Lung (tissue), 12 donors: Measurements from ENCODE around the gene VPS11. TPM values are rescaled to one million over a fixed set of nuclear protein-coding genes. Genes with fewer than 3 reads are reported as not detected.
A peak's percentile ranks its signal among the peaks of the same experiment; 100 is the strongest.

ENCODE experiments used
- ATAC-seq: fragments of 200-7000 bp; cut with Tn5 transposase; one replicate; pipeline ENCODE4 v1.9.1; 2020; ENCODE audit warnings: moderate number of reproducible peaks; ENCODE audit not compliant: insufficient read depth, low FRiP score
- DNase-seq, 3 donors: peaks; one replicate each; pipeline ENCODE4 v3.0.0-alpha.2; 2013 to 2017
- H3K27ac ChIP-seq, 2 donors: one replicate each; pipeline ENCODE4 v1.5.1; 2013; ENCODE audit warnings: mild to moderate bottlenecking in 2 of 2, moderate library complexity in 2 of 2, control low read depth in 1 of 2, inconsistent platforms in 1 of 2, low read depth in 1 of 2, low read length in 1 of 2
- H3K27me3 ChIP-seq, 3 donors: one replicate each; pipeline ENCODE4 v1.5.1; 2013; ENCODE audit warnings: low read length in 2 of 3; ENCODE audit not compliant: control insufficient read depth in 3 of 3, insufficient read depth in 3 of 3
- H3K36me3 ChIP-seq, 4 donors: one replicate each; pipeline ENCODE4 v1.5.1; 2013; ENCODE audit warnings: low read length in 4 of 4, mild to moderate bottlenecking in 1 of 4, moderate library complexity in 1 of 4; ENCODE audit not compliant: control insufficient read depth in 4 of 4, insufficient read depth in 4 of 4
- H3K4me1 ChIP-seq, 5 donors: one replicate each; pipeline ENCODE4 v1.5.1; 2013; ENCODE audit warnings: low read length in 5 of 5, mild to moderate bottlenecking in 2 of 5, moderate library complexity in 1 of 5; ENCODE audit not compliant: control insufficient read depth in 5 of 5, insufficient read depth in 5 of 5
- H3K4me3 ChIP-seq: one replicate; pipeline ENCODE4 v1.5.1; 2013; ENCODE audit warnings: mild to moderate bottlenecking, control low read depth, moderate library complexity
- H3K9ac ChIP-seq, 2 donors: one replicate each; pipeline ENCODE4 v1.5.1; 2013; ENCODE audit warnings: low read length in 2 of 2, control low read depth in 1 of 2; ENCODE audit not compliant: insufficient read depth in 1 of 2
- H3K9me3 ChIP-seq, 4 donors: one replicate each; pipeline ENCODE4 v1.5.1; 2013; ENCODE audit warnings: low read length in 3 of 4, mild to moderate bottlenecking in 1 of 4, moderate library complexity in 1 of 4; ENCODE audit not compliant: control insufficient read depth in 4 of 4, insufficient read depth in 3 of 4
- WGBS, 2 donors: extraction: QIAGEN DNeasy Blood & Tissue Kit; methylation state at CpG; one replicate each; pipeline ENCODE4 v1.1.7; 2013; 5-methylcytosine and 5-hydroxymethylcytosine counted together
- polyA plus RNA-seq, 2 donors: library from polyadenylated mRNA; stranded (reverse); fragments of 200-250 nt; gene quantifications; one replicate each; pipeline ENCODE4 v1.2.1, GENCODE V29; 2013
- total RNA-seq, 2 donors: library from RNA; depleted of rRNA in 1 of 2; stranded (reverse); fragments of >200 nt in 1 of 2; gene quantifications; one replicate each; pipeline ENCODE4 v1.2.1, GENCODE V29; 2014 to 2021
- TF ChIP-seq, protein P1 (sequence below): IDR thresholded peaks from 2 replicates; pipeline ENCODE4 v1.5.1; 2012; ENCODE audit warnings: mild to moderate bottlenecking; ENCODE audit errors: control extremely low read depth, extremely low read depth
- donor health status: control.
- donor health status: control.
- donor health status: Bipolar disorder and iron deficiency.
- donor health status: healthy.
- donor health status: DM: yes; HTN: yes; CAD: no.

The VPS11 gene
- total and polyA plus RNA-seq, 4 donors = 33.8 to 56.1 (median 35.3) TPM

DNA sequence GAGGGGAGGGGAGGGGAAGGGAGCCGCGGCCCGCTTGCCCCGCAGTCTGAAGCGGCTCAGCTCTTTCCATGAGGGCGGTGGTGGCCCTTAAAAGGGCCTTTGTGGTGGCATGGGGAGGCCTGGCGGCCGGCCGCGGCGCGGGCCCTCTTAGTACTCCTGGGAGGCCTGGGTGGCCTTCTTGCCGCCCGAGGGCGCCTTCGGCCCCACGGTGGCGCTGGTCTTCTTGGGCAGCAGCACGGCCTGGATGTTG lies 27.1 kb downstream of the VPS11 start:
- peak overlapping the region; percentile 92 to 94 for H3K27ac ChIP-seq
- H3K27me3 ChIP-seq = no peaks in the 10 kb centered on the region
- H3K9ac ChIP-seq = peak overlapping the region in 1 of 2 donors; percentile 70
- ATAC-seq (peak; percentile 81), DNase-seq (peak in 2 of 3 donors; percentile 84 to 88)
- peak overlapping the region; percentile 73 for H3K4me3 ChIP-seq
- 1% methylated on average over 18 to 19 of the region's 19 CpGs for WGBS, 2 donors
- peaks cover 8 to 39% (median 18%) of the 10 kb centered on the region in 5 donors for H3K4me1 ChIP-seq
- H3K9me3 ChIP-seq = no peaks in the 10 kb centered on the region
- H3K36me3 ChIP-seq = peaks cover 5 to 36% (median 25%) of the 10 kb centered on the region in 4 donors
- TF ChIP-seq, protein P1, sequence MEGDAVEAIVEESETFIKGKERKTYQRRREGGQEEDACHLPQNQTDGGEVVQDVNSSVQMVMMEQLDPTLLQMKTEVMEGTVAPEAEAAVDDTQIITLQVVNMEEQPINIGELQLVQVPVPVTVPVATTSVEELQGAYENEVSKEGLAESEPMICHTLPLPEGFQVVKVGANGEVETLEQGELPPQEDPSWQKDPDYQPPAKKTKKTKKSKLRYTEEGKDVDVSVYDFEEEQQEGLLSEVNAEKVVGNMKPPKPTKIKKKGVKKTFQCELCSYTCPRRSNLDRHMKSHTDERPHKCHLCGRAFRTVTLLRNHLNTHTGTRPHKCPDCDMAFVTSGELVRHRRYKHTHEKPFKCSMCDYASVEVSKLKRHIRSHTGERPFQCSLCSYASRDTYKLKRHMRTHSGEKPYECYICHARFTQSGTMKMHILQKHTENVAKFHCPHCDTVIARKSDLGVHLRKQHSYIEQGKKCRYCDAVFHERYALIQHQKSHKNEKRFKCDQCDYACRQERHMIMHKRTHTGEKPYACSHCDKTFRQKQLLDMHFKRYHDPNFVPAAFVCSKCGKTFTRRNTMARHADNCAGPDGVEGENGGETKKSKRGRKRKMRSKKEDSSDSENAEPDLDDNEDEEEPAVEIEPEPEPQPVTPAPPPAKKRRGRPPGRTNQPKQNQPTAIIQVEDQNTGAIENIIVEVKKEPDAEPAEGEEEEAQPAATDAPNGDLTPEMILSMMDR = peak; percentile 48

- Histone ChIP-seq H3K9me3 (no peaks in the 10 kb centered on the region), H3K36me3 (peaks cover 5 to 36% (median 24%) of the 10 kb centered on the region in 4 donors), H3K27me3 (no peaks in the 10 kb centered on the region), H3K9ac (peak overlapping the region in 1 of 2 donors; percentile 70), H3K4me3 (peak overlapping the region; percentile 73), H3K27ac (peak overlapping the region; percentile 92 to 94), H3K4me1 (peaks cover 8 to 42% (median 18%) of the 10 kb centered on the region in 5 donors)
- TF ChIP-seq, protein P1 = no peak
- WGBS, 2 donors = 0 to 1% methylated on average over 77 to 79 of the region's 79 CpGs
- ATAC-seq (peak; percentile 94), DNase-seq (peak; percentile 100)
These were observed 27.7 kb downstream of the VPS11 start for GRCh38 chr11:119095066-119095880.

DNA sequence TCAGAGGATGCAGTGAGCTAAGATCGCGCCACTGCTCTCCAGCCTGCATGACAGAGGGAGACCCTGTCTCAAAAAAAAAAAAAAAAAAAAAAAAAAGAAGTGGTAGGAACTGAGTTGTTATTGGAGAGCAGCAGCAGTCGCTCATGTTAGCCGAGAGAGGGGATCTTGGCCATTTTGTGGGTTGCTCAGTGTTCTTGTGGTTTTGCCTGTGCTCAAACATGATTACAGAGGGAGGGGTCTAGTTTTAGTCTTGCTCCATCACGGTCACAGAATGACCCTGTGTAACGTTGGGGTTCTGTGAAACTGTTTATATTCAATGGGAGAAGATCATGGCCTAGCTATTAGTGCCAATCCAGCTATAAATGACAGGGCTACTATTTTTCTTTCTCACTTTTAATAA lies 32.1 kb downstream of the VPS11 start:
- WGBS, 2 donors = 57 to 72% methylated on average over 6 of the region's 6 CpGs
- Histone ChIP-seq H3K4me3 (no peak overlapping the region), H3K36me3 (peaks cover 5 to 25% (median 16%) of the 10 kb centered on the region in 4 donors), H3K27me3 (no peaks in the 10 kb centered on the region), H3K27ac (no peak overlapping the region), H3K9ac (no peak overlapping the region), H3K4me1 (peaks cover 4 to 28% (median 8%) of the 10 kb centered on the region in 5 donors), H3K9me3 (peaks cover 0 to 2% (median 0%) of the 10 kb centered on the region in 4 donors)
- DNase-seq (no peak), ATAC-seq (no peak)
- TF ChIP-seq, protein P1 = no peak
